GM18505 (cell line): Measurements from ENCODE around the gene MYO15B.

Source experiments
- ATAC-seq: cut with Tn5 transposase; IDR thresholded peaks from one replicate; pipeline ENCODE4 v1.9.1; 2021; ENCODE audit not compliant: unreplicated experiment
- POLR2A ChIP-seq: IDR thresholded peaks from 4 replicates; pipeline ENCODE4 v1.6.1; 2011; ENCODE audit warnings: borderline replicate concordance; ENCODE audit not compliant: insufficient read depth, insufficient read length; ENCODE audit errors: extremely low read depth

Gene MYO15B

GRCh38 chr17:75664099-75664549, 76.5 kb downstream of the MYO15B start:
- ATAC-seq: peak; percentile 50
- no peak for TF ChIP-seq POLR2A

GRCh38 chr17:75665981-75666380, 78.4 kb downstream of the MYO15B start:
- ATAC-seq: no peak
- TF ChIP-seq POLR2A: no peak

- peak; percentile 69 for ATAC-seq
- TF ChIP-seq POLR2A: peak; percentile 79
Measured at GRCh38 chr17:75666959-75667790, 79.6 kb downstream of the MYO15B start, which contains the start of the genes RECQL5 and SAP30BP. Gene RECQL5, minus strand, starts transcription at chr17:75667154. Its CDS starts 597 bp downstream, at chr17:75666557. Gene SAP30BP, plus strand, starts transcription at chr17:75667338. Its CDS starts 35 bp downstream, at chr17:75667373.

- TF ChIP-seq POLR2A: no peak
- no peak for ATAC-seq
Measured at GRCh38 chr17:75667825-75668224, 80.2 kb downstream of the MYO15B start.

GRCh38 chr17:75668489-75668888, 80.9 kb downstream of the MYO15B start:
- ATAC-seq: no peak
- TF ChIP-seq POLR2A: no peak

GRCh38 chr17:75670868-75671267, 83.3 kb downstream of the MYO15B start:
- ATAC-seq: no peak
- no peak for TF ChIP-seq POLR2A

- no peak for ATAC-seq
- TF ChIP-seq POLR2A: no peak
Measured at GRCh38 chr17:75672011-75672410, 84.4 kb downstream of the MYO15B start.

GRCh38 chr17:75673487-75673886, 85.9 kb downstream of the MYO15B start:
- ATAC-seq: no peak
- no peak for TF ChIP-seq POLR2A
